ENCODE data around the gene NTNG1. TPM values are rescaled to one million over a fixed set of nuclear protein-coding genes. Genes with fewer than 3 reads are reported as not detected.

NTNG1 gene
- total and polyA plus RNA-seq, 2 of the 4 experiments (the other 2 are of a cell fraction): 1.2 to 2.3 TPM

DNA sequence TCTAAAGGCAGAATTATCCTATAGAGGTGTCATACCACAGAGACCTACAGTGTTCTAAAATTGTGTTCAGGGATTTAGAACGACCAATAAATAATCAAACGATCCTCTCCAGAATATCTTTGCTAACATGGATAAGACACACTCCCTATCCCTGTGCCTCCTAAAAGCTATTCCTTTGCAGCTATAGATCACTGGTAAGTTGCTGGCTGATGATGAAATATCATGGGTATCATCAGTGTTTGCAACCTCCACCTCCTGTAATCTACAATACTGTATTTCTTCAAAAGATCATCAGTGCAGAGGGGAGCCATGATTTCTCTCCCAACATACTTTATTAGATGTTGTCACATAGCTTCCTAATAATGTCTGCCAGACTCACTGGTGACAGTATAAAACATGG is 201.9 kb downstream of the NTNG1 start:
- DNase-seq (no peak), ATAC-seq (ENCODE audit: low read depth) (no peak)
- H3K79me1 ChIP-seq (ENCODE audit: low read depth in 1 of 2, low read length in 2 of 2): no peaks in the 10 kb centered on the region
- H3K18ac ChIP-seq (ENCODE audit: low read depth, low read length): no peak overlapping the region
- no peak overlapping the region for H2BK120ac ChIP-seq (ENCODE audit: low read depth, low read length)
- H3K4me2 ChIP-seq (ENCODE audit: low read depth, low read length): no peak overlapping the region
- H4K8ac ChIP-seq (ENCODE audit: low read depth in 2 of 2, low read length in 2 of 2): no peak overlapping the region
- no peak overlapping the region for H3K23ac ChIP-seq (ENCODE audit: low read depth, low read length)
- no peak overlapping the region for H3K9ac ChIP-seq (ENCODE audit: low read depth, low read length)
- H2BK5ac ChIP-seq (ENCODE audit: low read depth, low read length, poor library complexity, severe bottlenecking): no peak overlapping the region
- no peak overlapping the region for H2BK20ac ChIP-seq (ENCODE audit: low read depth, low read length)
- no CpG with 5 or more reads among the region's 2 CpGs for WGBS, 2 experiments (ENCODE audit: extremely low coverage in 2 of 2, insufficient read length in 1 of 2)
- no peaks in the 10 kb centered on the region for H3K36me3 ChIP-seq (ENCODE audit: control insufficient read depth, insufficient read depth, low read length)
- H3K56ac ChIP-seq (ENCODE audit: extremely low read depth, insufficient read depth, low read length): no peak overlapping the region
- H3K27ac ChIP-seq (ENCODE audit: insufficient read depth, low read length): no peak overlapping the region
- H2BK15ac ChIP-seq (ENCODE audit: low read depth, low read length): no peak overlapping the region
- ChIA-PET CTCF (no interaction called here), POLR2A (ENCODE audit: unreplicated experiment) (no interaction called here)
- no peak overlapping the region for H4K91ac ChIP-seq (ENCODE audit: insufficient read depth, low read depth, low read length)
- no peaks in the 10 kb centered on the region for H3K9me1 ChIP-seq (ENCODE audit: insufficient read depth, low read length)
- no peak for TF ChIP-seq RCOR1 (IDR thresholded peaks at IDR 0.05; ENCODE audit: insufficient replicate concordance, low read length)
- no peak for TF ChIP-seq MAFK (IDR thresholded peaks at IDR 0.05; ENCODE audit: low read depth, low read length)
- no peak for TF ChIP-seq SMC3 (IDR thresholded peaks at IDR 0.05; ENCODE audit: low read depth, low read length)
- no peak for TF ChIP-seq MXI1 (IDR thresholded peaks at IDR 0.05; ENCODE audit: borderline replicate concordance, low read depth, low read length)
- TF ChIP-seq ELK1 (IDR thresholded peaks at IDR 0.05; ENCODE audit: borderline replicate concordance, low read depth, low read length): no peak
- no peak for TF ChIP-seq CEBPB (IDR thresholded peaks at IDR 0.05; ENCODE audit: low read depth, low read length)
- no peak for TF ChIP-seq BHLHE40 (IDR thresholded peaks at IDR 0.05; ENCODE audit: low read depth, low read length)
- TF ChIP-seq RAD21 (IDR thresholded peaks at IDR 0.05; ENCODE audit: low read length): no peak
- TF ChIP-seq NFE2L2 (IDR thresholded peaks at IDR 0.05; ENCODE audit: low read depth, low read length): no peak
- no peak for TF ChIP-seq CHD1 (IDR thresholded peaks at IDR 0.05; ENCODE audit: low read depth, low read length)
- no peak for TF ChIP-seq FOS (IDR thresholded peaks at IDR 0.05; ENCODE audit: low read depth, low read length)
- no peak for TF ChIP-seq MAZ (IDR thresholded peaks at IDR 0.05; ENCODE audit: borderline replicate concordance, low read depth, low read length)
- no peak for TF ChIP-seq RFX5 (IDR thresholded peaks at IDR 0.05; ENCODE audit: low read depth, low read length)
- no peak for TF ChIP-seq USF2 (IDR thresholded peaks at IDR 0.05; ENCODE audit: low read depth, low read length)
- no peak for TF ChIP-seq POLR2A (IDR thresholded peaks at IDR 0.05; ENCODE audit: low read depth, low read length)
- TF ChIP-seq, protein P1, sequence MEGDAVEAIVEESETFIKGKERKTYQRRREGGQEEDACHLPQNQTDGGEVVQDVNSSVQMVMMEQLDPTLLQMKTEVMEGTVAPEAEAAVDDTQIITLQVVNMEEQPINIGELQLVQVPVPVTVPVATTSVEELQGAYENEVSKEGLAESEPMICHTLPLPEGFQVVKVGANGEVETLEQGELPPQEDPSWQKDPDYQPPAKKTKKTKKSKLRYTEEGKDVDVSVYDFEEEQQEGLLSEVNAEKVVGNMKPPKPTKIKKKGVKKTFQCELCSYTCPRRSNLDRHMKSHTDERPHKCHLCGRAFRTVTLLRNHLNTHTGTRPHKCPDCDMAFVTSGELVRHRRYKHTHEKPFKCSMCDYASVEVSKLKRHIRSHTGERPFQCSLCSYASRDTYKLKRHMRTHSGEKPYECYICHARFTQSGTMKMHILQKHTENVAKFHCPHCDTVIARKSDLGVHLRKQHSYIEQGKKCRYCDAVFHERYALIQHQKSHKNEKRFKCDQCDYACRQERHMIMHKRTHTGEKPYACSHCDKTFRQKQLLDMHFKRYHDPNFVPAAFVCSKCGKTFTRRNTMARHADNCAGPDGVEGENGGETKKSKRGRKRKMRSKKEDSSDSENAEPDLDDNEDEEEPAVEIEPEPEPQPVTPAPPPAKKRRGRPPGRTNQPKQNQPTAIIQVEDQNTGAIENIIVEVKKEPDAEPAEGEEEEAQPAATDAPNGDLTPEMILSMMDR (conservative IDR thresholded peaks at IDR 0.05; ENCODE audit: low read depth, low read length): no peak
- H4K20me1 ChIP-seq (ENCODE audit: insufficient read depth, low read length): no peaks in the 10 kb centered on the region
- in situ Hi-C loops (cut with MboI; ENCODE audit: low sequenced_read_pairs) (no loop called here), dilution Hi-C loops (cut with HindIII; ENCODE audit: low sequenced_read_pairs, unreplicated experiment) (no loop called here), intact Hi-C loops (cut with micrococcal nuclease) (no loop called here)
- H2AK5ac ChIP-seq (ENCODE audit: low read depth, low read length): no peak overlapping the region
- BruUV-seq (replicated peaks): no TSS peak
- no peak overlapping the region for H3K4me3 ChIP-seq (ENCODE audit: insufficient read depth, low read depth, low read length)
- H4K5ac ChIP-seq (ENCODE audit: low read depth, low read length): no peak overlapping the region
- no peaks in the 10 kb centered on the region for H3K9me3 ChIP-seq (ENCODE audit: control insufficient read depth, insufficient read depth, low read length)
- H2AFZ ChIP-seq (replicated peaks; ENCODE audit: low read length, poor library complexity): no peak overlapping the region
- H2AK9ac ChIP-seq (replicated peaks; ENCODE audit: low read depth, low read length, poor library complexity): no peak overlapping the region
- no peak overlapping the region for H3K14ac ChIP-seq (replicated peaks; ENCODE audit: low read depth, low read length)
- H3K27me3 ChIP-seq (ENCODE audit: control insufficient read depth, insufficient read depth, low read length): no peaks in the 10 kb centered on the region
- no peak overlapping the region for H3K4ac ChIP-seq (ENCODE audit: low read depth, low read length)
- H3K4me1 ChIP-seq (ENCODE audit: control insufficient read depth, insufficient read depth, low read length): no peaks in the 10 kb centered on the region

All from IMR-90 (cell line).